ENCODE measurements around the gene KNCN. TPM values are rescaled to one million over a fixed set of nuclear protein-coding genes. Genes with fewer than 3 reads are reported as not detected.

The KNCN gene
- total and polyA plus RNA-seq, 7 donors, result not detected

GRCh38 chr1:46556822-46557221, 5.4 kb upstream of the KNCN start:
- Histone ChIP-seq H3K4me1 (no peaks in the 10 kb centered on the region), H3K9me3 (no peaks in the 10 kb centered on the region), H3K4me3 (no peak overlapping the region), H3K27me3 (ENCODE audit: insufficient read depth in 3 of 3, low read length in 2 of 3) (no peaks in the 10 kb centered on the region), H3K27ac (no peak overlapping the region), H3K36me3 (ENCODE audit: insufficient read depth in 1 of 2, low read depth in 1 of 2) (peaks cover 0 to 48% of the 10 kb centered on the region in 2 donors)
- DNase-seq (no peak), ATAC-seq (peak; percentile 36 to 77 (median 66))
- no peak for TF ChIP-seq CTCF (IDR thresholded peaks at IDR 0.05)
- WGBS, 3 donors, result 60 to 81% (median 66%) methylated on average over 3 of the region's 3 CpGs
- intact Hi-C loops (cut with DNase I), result no loop called here

- DNase-seq (no peak), ATAC-seq (peak in 1 of 4 donors; percentile 4)
- WGBS, 3 donors, result 69 to 81% (median 75%) methylated on average over 7 of the region's 7 CpGs
- TF ChIP-seq CTCF (IDR thresholded peaks at IDR 0.05), result no peak
- H3K4me1 ChIP-seq, result no peaks in the 10 kb centered on the region
- H3K9me3 ChIP-seq, result no peaks in the 10 kb centered on the region
- H3K27me3 ChIP-seq (ENCODE audit: insufficient read depth in 3 of 3, low read length in 2 of 3), result peaks cover 0 to under 1% (median under 1%) of the 10 kb centered on the region in 3 donors
- no peak overlapping the region for H3K4me3 ChIP-seq
- peaks cover 0 to 40% of the 10 kb centered on the region in 2 donors for H3K36me3 ChIP-seq (ENCODE audit: insufficient read depth in 1 of 2, low read depth in 1 of 2)
- intact Hi-C loops (cut with DNase I), result no loop called here
- H3K27ac ChIP-seq, result no peak overlapping the region
Measured at GRCh38 chr1:46555826-46556619, 4.6 kb upstream of the KNCN start.

GRCh38 chr1:46554597-46555381, 3.3 kb upstream of the KNCN start:
- 80 to 88% (median 82%) methylated on average over 12 of the region's 12 CpGs for WGBS, 3 donors
- no peak overlapping the region for H3K4me3 ChIP-seq
- H3K27me3 ChIP-seq (ENCODE audit: insufficient read depth in 3 of 3, low read length in 2 of 3), result peaks cover 0 to 4% (median 2%) of the 10 kb centered on the region in 3 donors
- TF ChIP-seq CTCF (IDR thresholded peaks at IDR 0.05), result no peak
- H3K36me3 ChIP-seq (ENCODE audit: insufficient read depth in 1 of 2, low read depth in 1 of 2), result peaks cover 0 to 28% of the 10 kb centered on the region in 2 donors
- H3K27ac ChIP-seq, result no peak overlapping the region
- ATAC-seq (no peak), DNase-seq (no peak)
- H3K9me3 ChIP-seq, result no peaks in the 10 kb centered on the region
- H3K4me1 ChIP-seq, result no peaks in the 10 kb centered on the region
- intact Hi-C loops (cut with DNase I), result no loop called here

GRCh38 chr1:46554236-46554596, 2.8 kb upstream of the KNCN start:
- WGBS, 3 donors, result 91 to 95% (median 92%) methylated on average over 6 of the region's 6 CpGs

More at GRCh38 chr1:46554236-46554596, 2.8 kb upstream of the KNCN start:
- no peak for TF ChIP-seq CTCF (IDR thresholded peaks at IDR 0.05)
- intact Hi-C loops (cut with DNase I), result no loop called here
- Histone ChIP-seq H3K9me3 (no peaks in the 10 kb centered on the region), H3K36me3 (ENCODE audit: insufficient read depth in 1 of 2, low read depth in 1 of 2) (peaks cover 0 to 22% of the 10 kb centered on the region in 2 donors), H3K27ac (no peak overlapping the region), H3K4me3 (no peak overlapping the region), H3K4me1 (no peaks in the 10 kb centered on the region), H3K27me3 (ENCODE audit: insufficient read depth in 3 of 3, low read length in 2 of 3) (peaks cover 0 to 4% (median 2%) of the 10 kb centered on the region in 3 donors)
- no peak for DNase-seq
- no peak for ATAC-seq

Measured in psoas muscle (tissue), 8 donors.